Common myeloid progenitor, CD34-positive (primary cell): ENCODE data around the gene DMRT2. TPM values are rescaled to one million over a fixed set of nuclear protein-coding genes. Genes with fewer than 3 reads are reported as not detected.

Experiments
- CTCF ChIA-PET: fragments of 350-600 bp; sonication (Branson Sonifier 250); formaldehyde crosslinking; loops from one replicate; lab custom pipeline; 2021; ENCODE audit warnings: antibody characterized with exemption; lab: Charles Lee
- POLR2A ChIA-PET: fragments of 350-600 bp; sonication (Branson Sonifier 250); formaldehyde crosslinking; loops from one replicate; lab custom pipeline; 2021; ENCODE audit warnings: antibody characterized with exemption; lab: Charles Lee
- DNase-seq, 3 donors: peaks; one replicate each; pipeline versions ENCODE4 v3.0.0 to v3.0.0-alpha.2; 2013
- H3K27ac ChIP-seq, 2 experiments: 1 replicate in 1 of 2; 2 replicates in 1 of 2; pipeline ENCODE4 v1.7.0; 2013; ENCODE audit warnings: inconsistent platforms in 2 of 2, low read length in 2 of 2, mild to moderate bottlenecking in 2 of 2, low read depth in 1 of 2, moderate library complexity in 1 of 2; ENCODE audit not compliant: severe bottlenecking in 2 of 2, insufficient read depth in 1 of 2, poor library complexity in 1 of 2
- H3K27me3 ChIP-seq, 5 experiments: replicated peaks in 2 of 5; 1 replicate in 3 of 5; 2 replicates in 2 of 5; pipeline versions ENCODE4 v1.6.1 to v1.7.0; 2013; ENCODE audit warnings: low read length in 4 of 5, mild to moderate bottlenecking in 2 of 5, moderate library complexity in 2 of 5, inconsistent platforms in 1 of 5; ENCODE audit not compliant: insufficient read depth in 5 of 5, control insufficient read depth in 4 of 5
- H3K36me3 ChIP-seq, 4 experiments: 1 replicate in 2 of 4; 2 replicates in 2 of 4; pipeline versions ENCODE4 v1.6.1 to v1.7.0; 2013; ENCODE audit warnings: low read length in 3 of 4, control low read depth in 1 of 4, mild to moderate bottlenecking in 1 of 4; ENCODE audit not compliant: control insufficient read depth in 4 of 4, insufficient read depth in 4 of 4
- H3K4me1 ChIP-seq, 4 experiments: 1 replicate in 3 of 4; 2 replicates in 1 of 4; pipeline versions ENCODE4 v1.6.1 to v1.7.1; 2013; ENCODE audit warnings: low read length in 3 of 4, mild to moderate bottlenecking in 3 of 4, control low read depth in 1 of 4, inconsistent platforms in 1 of 4, moderate library complexity in 1 of 4; ENCODE audit not compliant: control insufficient read depth in 4 of 4, insufficient read depth in 4 of 4; ENCODE audit errors: control extremely low read depth in 1 of 4
- H3K4me3 ChIP-seq, 7 experiments: 1 replicate in 4 of 7; 2 replicates in 3 of 7; pipeline versions ENCODE4 v1.5.1 to v1.7.0; 2013; ENCODE audit warnings: mild to moderate bottlenecking in 7 of 7, low read length in 6 of 7, moderate library complexity in 6 of 7, inconsistent platforms in 2 of 7, low read depth in 2 of 7, control low read depth in 1 of 7; ENCODE audit not compliant: insufficient read depth in 4 of 7, control insufficient read depth in 1 of 7; ENCODE audit errors: extremely low read depth in 1 of 7
- H3K9me3 ChIP-seq, 5 experiments: 1 replicate in 4 of 5; 2 replicates in 1 of 5; pipeline versions ENCODE4 v1.6.1 to v1.7.1; 2013; ENCODE audit warnings: low read length in 4 of 5, mild to moderate bottlenecking in 2 of 5, inconsistent platforms in 1 of 5, low read depth in 1 of 5, moderate library complexity in 1 of 5; ENCODE audit not compliant: control insufficient read depth in 4 of 5, insufficient read depth in 2 of 5; ENCODE audit errors: control extremely low read depth in 1 of 5
- WGBS: methylation state at CpG from one replicate; pipeline ENCODE4 v1.1.5; 2013; ENCODE audit not compliant: insufficient coverage; 5-methylcytosine and 5-hydroxymethylcytosine counted together
- polyA plus RNA-seq: library from polyadenylated mRNA; unstranded; fragments of 120-200 nt; gene quantifications from one replicate; pipeline ENCODE4 v1.2.1, GENCODE V29; 2013

The DMRT2 gene
- polyA plus RNA-seq, result not detected

GRCh38 chr9:1050125-1050895, at the start of gene DMRT2:
Gene DMRT2 (plus strand): TSS chr9:1050357. CDS start chr9:1051614, 1,257 bp downstream.
- WGBS, result 2% methylated on average over 40 of the region's 48 CpGs

GRCh38 chr9:1001838-1002237, 48.3 kb upstream of the DMRT2 start:
- Histone ChIP-seq H3K9me3 (peaks cover 0 to 5% (median 3%) of the 10 kb centered on the region in 5 experiments), H3K27me3 (peaks cover 0 to 14% (median 7%) of the 10 kb centered on the region in 5 experiments), H3K4me1 (peaks cover 0 to 3% (median 0%) of the 10 kb centered on the region in 4 experiments), H3K4me3 (no peak overlapping the region), H3K27ac (no peak overlapping the region), H3K36me3 (no peaks in the 10 kb centered on the region)
- WGBS, result 100% methylated on average over 3 of the region's 4 CpGs
- no peak for DNase-seq
- POLR2A ChIA-PET, result no interaction called here
- CTCF ChIA-PET, result interaction anchor here (1.1 to 4.2 kb wide), 4 partner anchors 10 to 108 kb away, joined by 4 to 19 read pairs (median 10); no protein-coding TSS in a partner anchor

More at GRCh38 chr9:1050125-1050895, at the start of gene DMRT2:
- H3K9me3 ChIP-seq, result peaks cover 0 to 20% (median 0%) of the 10 kb centered on the region in 5 experiments
- POLR2A ChIA-PET, result interaction anchor here (0.5 kb wide), 1 partner anchor 1109 kb away, joined by 3 read pairs; no protein-coding TSS in a partner anchor
- CTCF ChIA-PET, result interaction anchor here (0.5 kb wide), 1 partner anchor 153 kb away, joined by 3 read pairs; no protein-coding TSS in a partner anchor
- no peak within 1 kb of the TSS for H3K27ac ChIP-seq
- H3K27me3 ChIP-seq, result peaks cover 13 to 100% (median 75%) of the 10 kb centered on the region in 5 experiments
- peak; percentile 79 to 82 (median 79) for DNase-seq
- H3K36me3 ChIP-seq, result no peaks in the 10 kb centered on the region
- H3K4me3 ChIP-seq, result peak within 1 kb of the TSS in 4 of 7 experiments; percentile 19 to 63 (median 42)
- H3K4me1 ChIP-seq, result peaks cover 0 to 53% (median 30%) of the 10 kb centered on the region in 4 experiments

- ChIA-PET POLR2A (no interaction called here), CTCF (interaction anchor here (0.6 to 4.2 kb wide), 12 partner anchors 9 to 658 kb away, joined by 3 to 19 read pairs (median 4); no protein-coding TSS in a partner anchor)
- peaks cover 0 to 5% (median 3%) of the 10 kb centered on the region in 5 experiments for H3K9me3 ChIP-seq
- no peak overlapping the region for H3K27ac ChIP-seq
- peaks cover 0 to 17% (median 7%) of the 10 kb centered on the region in 5 experiments for H3K27me3 ChIP-seq
- H3K4me3 ChIP-seq, result no peak overlapping the region
- H3K4me1 ChIP-seq, result peaks cover 0 to 3% (median 0%) of the 10 kb centered on the region in 4 experiments
- no peaks in the 10 kb centered on the region for H3K36me3 ChIP-seq
- DNase-seq, result no peak
- no CpG with 5 or more reads among the region's 2 CpGs for WGBS
Measured at GRCh38 chr9:1002678-1003077, 47.5 kb upstream of the DMRT2 start.

GRCh38 chr9:1005043-1005667, 45.0 kb upstream of the DMRT2 start:
- ChIA-PET CTCF (interaction anchor here (0.7 to 4.2 kb wide), 23 partner anchors 8 to 656 kb away, joined by 3 to 26 read pairs (median 4); no protein-coding TSS in a partner anchor), POLR2A (no interaction called here)
- Histone ChIP-seq H3K4me1 (peaks cover 0 to 5% (median 0%) of the 10 kb centered on the region in 4 experiments), H3K4me3 (no peak overlapping the region), H3K27me3 (peaks cover 2 to 16% (median 6%) of the 10 kb centered on the region in 5 experiments), H3K9me3 (no peaks in the 10 kb centered on the region), H3K36me3 (no peaks in the 10 kb centered on the region), H3K27ac (no peak overlapping the region)
- 24% methylated on average over 4 of the region's 10 CpGs for WGBS
- peak; percentile 77 to 87 (median 87) for DNase-seq

- H3K27ac ChIP-seq, result no peak overlapping the region
- peaks cover 0 to 5% (median 0%) of the 10 kb centered on the region in 4 experiments for H3K4me1 ChIP-seq
- ChIA-PET POLR2A (no interaction called here), CTCF (interaction anchor here (0.9 to 6.8 kb wide), 5 partner anchors 34 to 395 kb away, joined by 3 to 108 read pairs (median 4); no protein-coding TSS in a partner anchor)
- DNase-seq, result no peak
- H3K36me3 ChIP-seq, result no peaks in the 10 kb centered on the region
- no peaks in the 10 kb centered on the region for H3K9me3 ChIP-seq
- no peak overlapping the region for H3K4me3 ChIP-seq
- WGBS, result no CpG with 5 or more reads among the region's 3 CpGs
- H3K27me3 ChIP-seq, result peaks cover 2 to 6% (median 4%) of the 10 kb centered on the region in 5 experiments
Measured at GRCh38 chr9:1007312-1007711, 42.8 kb upstream of the DMRT2 start.

GRCh38 chr9:1008216-1008615, 41.9 kb upstream of the DMRT2 start:
- ChIA-PET POLR2A (no interaction called here), CTCF (interaction anchor here (0.6 to 6.8 kb wide), 12 partner anchors 8 to 141 kb away, joined by 3 to 108 read pairs (median 9); no protein-coding TSS in a partner anchor)
- Histone ChIP-seq H3K27ac (no peak overlapping the region), H3K27me3 (peaks cover 0 to 6% (median 2%) of the 10 kb centered on the region in 5 experiments), H3K9me3 (no peaks in the 10 kb centered on the region), H3K36me3 (no peaks in the 10 kb centered on the region), H3K4me1 (peaks cover 0 to 5% (median 0%) of the 10 kb centered on the region in 4 experiments), H3K4me3 (no peak overlapping the region)
- WGBS, result 92% methylated on average over 2 of the region's 3 CpGs
- no peak for DNase-seq
